Activated naive CD4-positive, alpha-beta T cell (primary cell): ENCODE measurements around the gene HOMER3.

Experiments
- DNase-seq, 4 experiments: peaks; one replicate each; lab custom pipeline; 2025; lab: John Stamatoyannopoulos, UW

The HOMER3 gene

DNA sequence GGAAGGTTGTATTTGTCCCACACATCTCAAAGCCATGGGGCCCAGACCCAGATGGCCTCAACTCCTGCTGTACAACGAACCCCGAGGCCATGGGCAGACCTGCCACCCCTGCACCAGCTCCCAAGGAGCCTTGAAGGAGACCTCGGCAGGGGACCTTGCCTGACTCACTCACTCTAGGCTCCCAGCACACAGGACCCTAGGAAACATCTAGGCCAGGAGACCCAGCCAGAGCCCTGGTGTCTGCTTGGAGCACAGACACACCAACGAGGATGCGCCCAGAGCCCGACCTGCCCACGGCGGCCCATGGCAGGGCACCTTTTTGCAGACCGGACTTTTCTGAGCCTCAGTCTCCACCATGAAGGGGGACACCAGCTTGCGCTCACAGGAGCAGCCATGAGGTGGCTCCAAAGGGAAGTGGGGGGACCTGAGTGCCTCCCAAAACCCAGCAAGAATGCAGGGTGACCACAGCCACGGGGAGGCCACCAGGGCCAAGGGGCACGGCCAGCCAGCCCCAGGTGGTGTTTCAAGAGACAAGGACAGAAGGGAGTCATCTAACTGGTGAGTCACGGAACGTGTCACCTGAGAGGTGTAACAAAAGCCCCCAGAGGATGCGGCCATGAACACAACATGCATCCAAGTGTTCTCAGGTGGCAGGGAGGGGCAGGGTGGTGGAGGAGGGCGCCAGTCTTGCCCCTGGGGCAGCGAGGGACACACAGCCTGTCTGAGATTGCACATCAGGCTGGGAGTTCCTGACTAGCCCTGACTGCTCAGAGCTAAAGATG, 40.1 kb downstream of the HOMER3 start:
- no peak for DNase-seq

DNA sequence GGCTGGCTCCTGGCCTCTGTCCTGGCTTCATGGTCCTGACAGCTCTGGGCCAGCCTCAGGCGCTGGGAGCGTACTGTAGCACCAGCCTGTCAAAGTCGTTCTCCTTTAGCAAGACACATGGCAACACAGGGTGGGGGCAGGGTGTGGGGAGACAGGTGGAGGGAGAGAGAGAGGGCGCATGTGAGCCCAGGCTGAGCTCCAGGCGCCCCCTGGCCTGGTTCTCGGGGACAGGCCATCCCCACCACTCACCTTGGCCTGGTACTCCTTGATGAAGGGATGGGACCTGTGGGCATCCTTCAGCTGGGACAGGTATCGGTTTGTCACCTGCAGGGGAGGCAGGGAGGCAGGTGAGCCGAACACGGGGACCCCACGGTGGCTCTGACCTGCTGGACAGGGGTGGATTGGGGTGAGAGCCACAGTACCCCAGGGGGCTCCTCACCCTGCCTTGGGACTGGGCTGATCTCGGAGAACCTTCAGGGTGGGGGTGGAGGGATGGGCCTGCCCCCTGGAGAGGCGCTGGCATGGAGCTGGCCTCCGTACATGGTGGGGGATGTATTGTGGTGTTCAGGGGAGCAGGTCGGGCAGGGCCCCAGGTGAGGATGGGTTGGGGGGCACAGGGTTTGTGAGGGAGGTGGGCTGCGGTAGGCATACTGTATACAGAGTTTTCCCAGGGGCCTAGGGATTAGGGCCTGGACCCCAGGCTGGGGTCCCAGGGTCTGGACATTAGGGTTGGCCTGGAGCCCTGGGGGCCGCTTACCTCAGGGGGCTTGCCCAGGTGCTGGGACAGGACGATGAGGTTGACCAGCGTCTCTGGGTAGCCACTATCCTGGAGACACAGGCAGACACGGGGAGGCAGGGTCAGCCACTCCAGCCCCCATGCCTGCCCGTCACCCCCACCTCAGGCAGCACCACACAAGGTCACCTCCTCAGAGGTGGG, 41.1 kb downstream of the HOMER3 start:
- DNase-seq, result no peak

GRCh38 chr19:18898607-18899408, 42.2 kb downstream of the HOMER3 start:
- no peak for DNase-seq

- no peak for DNase-seq
These were observed 42.9 kb downstream of the HOMER3 start for GRCh38 chr19:18898081-18898606.

- DNase-seq, result no peak
These were observed 43.7 kb downstream of the HOMER3 start for GRCh38 chr19:18897094-18898029.

- no peak for DNase-seq
These were observed 44.6 kb downstream of the HOMER3 start for GRCh38 chr19:18896421-18896841.

DNA sequence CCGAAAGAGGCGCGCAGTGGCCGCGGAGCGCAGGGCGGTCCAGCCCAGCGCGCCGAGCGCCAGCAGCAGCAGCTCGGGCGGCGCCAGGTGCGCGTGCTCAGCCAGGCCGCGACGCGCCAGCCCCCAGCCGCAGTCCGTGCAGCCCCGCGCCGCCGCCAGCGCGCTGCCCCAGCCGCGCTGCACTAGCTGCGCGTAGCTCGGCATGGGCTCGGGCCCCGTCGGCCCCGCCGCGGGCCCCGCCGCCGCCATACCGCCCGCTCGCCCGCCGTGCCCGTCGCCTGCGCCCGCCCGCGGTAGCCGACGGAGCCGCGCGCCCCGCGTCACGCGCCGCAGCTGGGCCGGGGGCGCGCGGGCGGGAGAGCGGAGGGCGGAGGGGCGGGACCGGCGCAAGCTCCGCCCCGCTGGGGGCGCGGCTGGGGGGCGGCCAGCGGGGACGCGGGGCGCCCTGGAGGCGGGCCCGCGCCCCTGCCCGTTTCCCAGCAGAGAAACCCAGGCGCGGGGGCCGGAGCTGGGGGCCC, 45.1 kb downstream of the HOMER3 start, which contains the start of gene CERS1:
Gene CERS1, minus strand, starts transcription at position 335 of the 518 bp plus-strand sequence. Its CDS starts 86 bp downstream, at position 249.
- no peak for DNase-seq

DNA sequence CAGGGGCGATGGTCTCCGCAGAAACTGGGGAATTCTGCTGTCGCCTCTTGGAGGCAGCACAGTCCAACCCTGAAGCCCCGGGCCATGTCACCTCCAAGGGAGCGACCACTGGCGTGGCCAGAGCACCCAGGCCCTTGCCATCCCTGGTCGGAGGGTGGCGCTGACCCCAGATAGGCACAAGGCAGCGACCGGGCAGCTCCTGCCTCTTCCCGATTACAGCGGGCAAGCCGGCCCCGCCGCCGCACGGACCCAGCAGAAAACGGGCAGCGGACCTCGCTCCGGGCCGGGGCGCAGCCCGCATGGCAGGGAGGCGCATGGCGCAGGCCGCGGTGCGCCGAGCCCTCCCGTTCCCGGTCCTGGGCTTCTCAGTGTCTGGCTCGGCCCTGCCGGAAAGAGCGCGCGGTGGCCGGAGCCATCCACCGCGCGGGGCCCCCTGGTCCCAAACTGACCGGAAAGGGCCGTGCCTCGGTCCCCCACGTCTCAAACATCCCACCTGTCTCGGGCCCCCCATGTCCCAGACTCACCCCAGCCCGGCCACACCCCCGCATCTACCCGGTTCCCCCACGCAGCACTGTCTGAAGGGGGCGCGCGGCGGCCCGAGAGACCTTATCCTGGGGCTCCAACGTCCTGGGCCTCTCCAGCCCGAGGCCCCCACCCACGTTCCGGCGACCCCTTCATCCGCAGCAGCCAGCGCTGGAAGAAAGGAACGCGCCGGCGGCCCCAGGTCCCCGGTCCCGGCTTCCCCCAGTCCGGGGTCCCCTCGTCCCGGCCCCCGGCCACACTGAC, 45.8 kb downstream of the HOMER3 start:
- DNase-seq, result no peak

DNA sequence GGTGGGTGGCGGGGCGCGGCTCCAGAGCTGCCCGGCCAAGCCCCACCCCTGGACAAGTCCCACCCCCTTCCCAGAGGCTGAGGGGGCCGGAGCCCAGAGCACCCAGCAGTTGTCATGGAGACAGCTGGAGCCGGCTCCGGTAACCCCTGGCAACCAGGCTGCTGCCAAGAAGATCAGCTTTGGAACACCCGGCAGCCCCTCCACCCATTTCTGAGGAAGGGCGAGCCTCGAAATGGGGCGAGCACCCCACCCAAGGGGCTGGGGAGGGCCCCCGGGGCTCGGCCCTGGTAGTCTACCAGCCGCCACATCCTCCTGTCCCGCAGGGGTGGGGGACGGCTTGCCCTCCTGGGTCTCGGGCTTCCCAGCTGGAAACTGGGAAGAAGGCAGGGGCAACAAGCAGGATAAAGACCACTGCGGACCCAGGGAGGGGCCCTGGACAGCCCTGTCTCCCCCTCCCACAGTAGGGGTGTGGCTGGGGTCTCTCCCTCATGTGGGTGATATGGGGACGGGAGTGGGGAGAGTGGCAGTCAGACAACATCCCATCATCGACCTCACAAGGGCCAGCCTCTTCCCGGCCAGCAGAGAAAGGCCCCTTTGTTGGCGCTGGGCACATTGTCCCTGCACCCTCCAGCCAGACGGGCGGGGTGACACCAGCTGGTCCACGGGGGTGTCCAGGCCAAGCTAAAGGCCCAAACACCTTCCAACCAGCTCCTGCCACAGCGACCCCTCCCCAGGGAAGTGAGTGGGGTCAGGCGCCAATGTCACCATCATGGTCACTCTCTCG, 46.6 kb downstream of the HOMER3 start:
- no peak for DNase-seq

- no peak for DNase-seq
These were observed 47.3 kb downstream of the HOMER3 start for GRCh38 chr19:18893587-18894253.

GRCh38 chr19:18889949-18890745, 50.9 kb downstream of the HOMER3 start:
- DNase-seq, result no peak

GRCh38 chr19:18886972-18887371, 54.0 kb downstream of the HOMER3 start:
- no peak for DNase-seq

DNA sequence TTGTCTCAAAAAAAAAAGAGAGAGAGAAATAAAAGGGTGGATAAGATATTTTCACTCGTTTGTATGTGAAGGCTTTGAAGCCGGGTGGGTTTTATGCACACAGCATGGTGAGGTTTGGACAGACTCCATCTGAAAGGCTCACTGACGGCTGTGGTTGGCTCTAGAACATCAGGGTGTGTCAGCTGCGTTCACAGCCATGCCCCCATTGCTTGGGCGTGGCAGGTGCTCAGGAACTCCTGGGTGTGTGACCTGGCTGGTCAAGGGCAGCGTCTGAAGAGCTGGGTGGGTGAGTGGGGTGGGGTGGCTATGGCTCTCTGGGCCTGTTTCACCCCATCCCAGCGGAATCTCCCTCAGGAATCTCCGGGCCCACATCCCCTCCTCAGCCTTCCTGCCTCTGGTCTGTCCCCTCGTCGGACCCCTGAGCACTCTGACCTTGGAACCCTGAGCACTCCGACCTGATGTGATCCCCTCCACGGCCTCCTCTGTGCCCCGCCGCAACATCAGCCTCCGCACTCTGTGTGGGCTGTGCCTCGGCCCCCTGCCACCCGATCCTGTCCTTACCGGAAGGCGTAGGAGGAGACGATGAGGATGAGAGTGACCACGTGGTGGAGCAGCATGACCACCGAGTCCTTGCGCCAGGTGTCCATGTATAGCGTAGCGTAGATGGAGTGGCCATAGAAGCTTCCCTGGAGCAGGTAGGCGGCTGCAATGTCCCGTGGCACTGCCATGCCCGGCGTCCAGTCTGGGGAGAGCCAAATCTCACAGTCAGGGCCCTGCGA, 57.3 kb downstream of the HOMER3 start:
- DNase-seq, result no peak

DNA sequence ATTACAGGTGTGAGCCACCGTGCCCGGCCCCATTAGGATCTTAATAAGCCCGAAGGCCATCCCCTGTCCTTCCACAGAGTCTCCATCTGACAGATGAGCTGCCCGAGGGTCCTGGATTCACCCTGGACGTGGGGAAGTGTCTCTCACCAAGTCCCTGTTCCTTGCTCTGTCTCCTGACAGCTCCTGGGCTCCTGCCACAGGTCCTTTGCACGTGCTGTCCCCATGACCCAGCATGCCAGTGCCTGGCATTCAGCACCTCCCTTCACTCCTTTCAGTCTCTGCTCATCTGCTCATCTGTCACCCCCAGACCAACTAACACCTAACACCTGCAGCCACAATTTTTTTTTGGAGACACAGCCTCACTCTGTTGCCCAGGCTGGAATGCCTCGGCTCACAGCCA, 59.5 kb downstream of the HOMER3 start:
- DNase-seq, result no peak

GRCh38 chr19:18879579-18880373, 61.2 kb downstream of the HOMER3 start:
- DNase-seq, result no peak
